B cell (primary cell): Measurements from ENCODE around the gene SF1. TPM values are rescaled to one million over a fixed set of nuclear protein-coding genes. Genes with fewer than 3 reads are reported as not detected.

Experiments used
- ATAC-seq: fragments of 200-7000 bp; cut with Tn5 transposase; one replicate; pipeline ENCODE4 v1.10.0; 2021; ENCODE audit warnings: low read depth, mild to moderate bottlenecking, moderate number of reproducible peaks, moderate library complexity
- CTCF ChIA-PET: fragments of 350-600 bp; sonication (Branson Sonifier 250); formaldehyde crosslinking; loops from one replicate; lab custom pipeline; 2021; ENCODE audit warnings: antibody characterized with exemption, inconsistent platforms; lab: Charles Lee
- POLR2A ChIA-PET: fragments of 350-600 bp; sonication (Branson Sonifier 250); formaldehyde crosslinking; loops from one replicate; lab custom pipeline; 2021; ENCODE audit warnings: antibody characterized with exemption; lab: Charles Lee
- DNase-seq: peaks from one replicate; pipeline ENCODE4 v3.0.0; 2013
- H2AFZ ChIP-seq: 2 replicates; pipeline ENCODE4 v1.6.1; 2012; ENCODE audit warnings: mild to moderate bottlenecking, low read depth, low read length; ENCODE audit not compliant: insufficient read depth, poor library complexity, severe bottlenecking
- H3K27ac ChIP-seq, 2 donors: 1 replicate in 1 of 2; 2 replicates in 1 of 2; pipeline ENCODE4 v1.5.1; 2012 to 2013; ENCODE audit warnings: low read length in 2 of 2, mild to moderate bottlenecking in 2 of 2, moderate library complexity in 1 of 2
- H3K27me3 ChIP-seq, 4 experiments: fragments of 200-600 bp in 1 of 4; sonication (generic) in 1 of 4; replicated peaks in 1 of 4; 1 replicate in 2 of 4; 2 replicates in 2 of 4; pipeline versions ENCODE4 v1.6.1 to v1.7.0; 2013 to 2016; ENCODE audit warnings: low read length in 3 of 4, mild to moderate bottlenecking in 2 of 4, mixed read lengths in 1 of 4, moderate library complexity in 1 of 4; ENCODE audit not compliant: insufficient read depth in 4 of 4, control insufficient read depth in 3 of 4; ENCODE audit errors: control extremely low read depth in 1 of 4
- H3K36me3 ChIP-seq, 2 experiments: replicated peaks in 1 of 2; 1 replicate in 1 of 2; 2 replicates in 1 of 2; pipeline versions ENCODE4 v1.6.1 to v1.7.1; 2013; ENCODE audit warnings: low read length in 1 of 2; ENCODE audit not compliant: insufficient read depth in 2 of 2, control insufficient read depth in 1 of 2; ENCODE audit errors: control extremely low read depth in 1 of 2, extremely low read depth in 1 of 2
- H3K4me1 ChIP-seq, 2 donors: fragments of 200-600 bp in 1 of 2; sonication (generic) in 1 of 2; 1 replicate in 1 of 2; 2 replicates in 1 of 2; pipeline versions ENCODE4 v1.5.1 to v1.6.1; 2013 to 2017; ENCODE audit warnings: low read length in 2 of 2; ENCODE audit not compliant: control insufficient read depth in 2 of 2, insufficient read depth in 2 of 2
- H3K4me2 ChIP-seq: replicated peaks from 2 replicates; pipeline ENCODE3; 2012; ENCODE audit warnings: mild to moderate bottlenecking, low read depth, low read length; ENCODE audit not compliant: poor library complexity, severe bottlenecking
- H3K4me3 ChIP-seq, 5 experiments: fragments of 200-600 bp in 1 of 5; sonication (generic) in 1 of 5; 1 replicate in 3 of 5; 2 replicates in 2 of 5; pipeline versions ENCODE4 v1.5.1 to v1.7.0; 2011 to 2016; ENCODE audit warnings: low read length in 4 of 5, mild to moderate bottlenecking in 4 of 5, low read depth in 2 of 5, control low read depth in 1 of 5, moderate library complexity in 1 of 5; ENCODE audit not compliant: insufficient read depth in 1 of 5; ENCODE audit errors: control extremely low read depth in 1 of 5, extremely low read depth in 1 of 5
- H3K79me2 ChIP-seq: fragments of 200-600 bp; sonication (generic); one replicate; pipeline ENCODE4 v1.6.0; 2016; ENCODE audit warnings: low read length; ENCODE audit not compliant: control insufficient read depth, insufficient read depth
- H3K9ac ChIP-seq: fragments of 200-600 bp; sonication (generic); 2 replicates; pipeline ENCODE4 v1.6.1; 2017; ENCODE audit warnings: mild to moderate bottlenecking, low read length, moderate library complexity
- H3K9me3 ChIP-seq, 3 donors: one replicate each; pipeline versions ENCODE4 v1.6.1 to v1.7.1; 2013; ENCODE audit warnings: low read length in 2 of 3; ENCODE audit not compliant: control insufficient read depth in 2 of 3, insufficient read depth in 1 of 3; ENCODE audit errors: control extremely low read depth in 1 of 3
- H4K20me1 ChIP-seq: 2 replicates; pipeline ENCODE4 v1.6.0; 2012; ENCODE audit warnings: mild to moderate bottlenecking, low read length; ENCODE audit not compliant: insufficient read depth, control insufficient read depth, poor library complexity, severe bottlenecking
- H3K27ac Mint-ChIP-seq: one replicate; pipeline ENCODE4 v1.8.0; 2021; ENCODE audit warnings: mixed read lengths
- H3K27me3 Mint-ChIP-seq: one replicate; pipeline ENCODE4 v1.8.0; 2021; ENCODE audit warnings: mixed read lengths
- H3K4me1 Mint-ChIP-seq: one replicate; pipeline ENCODE4 v1.8.0; 2021; ENCODE audit warnings: mixed read lengths
- H3K4me3 Mint-ChIP-seq: one replicate; pipeline ENCODE4 v1.8.0; 2021; ENCODE audit warnings: mixed read lengths
- H3K9me3 Mint-ChIP-seq: one replicate; pipeline ENCODE4 v1.8.0; 2022; ENCODE audit warnings: mixed read lengths; ENCODE audit not compliant: insufficient read depth
- EZH2 ChIP-seq: IDR thresholded peaks from 2 replicates; pipeline ENCODE4 v1.6.1; 2012; ENCODE audit warnings: borderline replicate concordance, low read depth, mild to moderate bottlenecking, moderate library complexity, low read length; ENCODE audit not compliant: insufficient read depth, poor library complexity, severe bottlenecking
- WGBS: methylation state at CpG from one replicate; pipeline ENCODE4 v1.1.5; 2013; ENCODE audit warnings: missing lambda C conversion rate; ENCODE audit not compliant: insufficient coverage; 5-methylcytosine and 5-hydroxymethylcytosine counted together
- intact Hi-C: fragments of 100-400 bp; cut with micrococcal nuclease; formaldehyde crosslinking; loops from one replicate; pipeline ENCODE4 v1.10.0; 2022
- polyA plus RNA-seq: library from polyadenylated mRNA; depleted of rRNA; stranded (reverse); fragments of >200 nt; gene quantifications from 2 replicates; pipeline ENCODE4 v1.2.3, GENCODE V29; 2012
- total RNA-seq, 2 donors: library from RNA; stranded (reverse); fragments of 120-200 nt in 1 of 2; gene quantifications; 1 replicate in 1 of 2; 2 replicates in 1 of 2; pipeline versions ENCODE4 v1.2.3 to v1.2.4, GENCODE V29; 2013 to 2022
- TF ChIP-seq, protein P1 (sequence below): fragments of 200-600 bp; IDR thresholded peaks from one replicate; pipeline ENCODE4 v1.8.0; 2022; ENCODE audit warnings: antibody characterized with exemption, mild to moderate bottlenecking

SF1 gene
- total and polyA plus RNA-seq, 2 donors (not counting 1 experiment from before 2014, with no cell fraction given), result 369 to 931 TPM

DNA sequence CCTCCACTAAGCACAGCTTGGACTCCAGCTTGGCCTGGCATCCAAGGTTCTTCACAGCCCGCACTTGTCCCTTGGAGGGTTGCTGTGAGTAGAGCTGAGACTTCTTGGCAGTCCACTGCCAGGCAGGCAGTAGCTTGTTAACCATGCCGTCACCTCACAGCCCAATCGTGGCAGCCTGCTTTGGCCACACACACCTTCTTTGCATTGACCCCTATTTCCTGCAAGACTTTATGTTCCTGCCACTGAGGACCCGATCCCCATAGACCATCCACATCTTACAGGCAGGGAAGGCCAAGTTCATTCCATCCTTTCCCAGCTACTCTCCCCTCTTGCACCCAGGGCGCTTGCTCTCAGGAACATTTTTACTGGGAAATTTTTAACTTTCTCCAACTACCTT, 16.1 kb downstream of the SF1 start:
- Histone ChIP-seq H3K4me1 (peaks cover 63 to 90% of the 10 kb centered on the region in 2 donors), H3K4me2 (peak overlapping the region; percentile 66), H3K79me2 (peaks cover 52% of the 10 kb centered on the region), H3K4me3 (peak overlapping the region in 2 of 5 experiments; percentile 8), H2AFZ (no peak overlapping the region), H4K20me1 (peaks cover 29% of the 10 kb centered on the region), H3K36me3 (peaks cover 3 to 57% of the 10 kb centered on the region in 2 experiments), H3K27me3 (no peaks in the 10 kb centered on the region), H3K9me3 (no peaks in the 10 kb centered on the region), H3K27ac (peak overlapping the region; percentile 60 to 85), H3K9ac (peak overlapping the region; percentile 5)
- TF ChIP-seq, protein P1, sequence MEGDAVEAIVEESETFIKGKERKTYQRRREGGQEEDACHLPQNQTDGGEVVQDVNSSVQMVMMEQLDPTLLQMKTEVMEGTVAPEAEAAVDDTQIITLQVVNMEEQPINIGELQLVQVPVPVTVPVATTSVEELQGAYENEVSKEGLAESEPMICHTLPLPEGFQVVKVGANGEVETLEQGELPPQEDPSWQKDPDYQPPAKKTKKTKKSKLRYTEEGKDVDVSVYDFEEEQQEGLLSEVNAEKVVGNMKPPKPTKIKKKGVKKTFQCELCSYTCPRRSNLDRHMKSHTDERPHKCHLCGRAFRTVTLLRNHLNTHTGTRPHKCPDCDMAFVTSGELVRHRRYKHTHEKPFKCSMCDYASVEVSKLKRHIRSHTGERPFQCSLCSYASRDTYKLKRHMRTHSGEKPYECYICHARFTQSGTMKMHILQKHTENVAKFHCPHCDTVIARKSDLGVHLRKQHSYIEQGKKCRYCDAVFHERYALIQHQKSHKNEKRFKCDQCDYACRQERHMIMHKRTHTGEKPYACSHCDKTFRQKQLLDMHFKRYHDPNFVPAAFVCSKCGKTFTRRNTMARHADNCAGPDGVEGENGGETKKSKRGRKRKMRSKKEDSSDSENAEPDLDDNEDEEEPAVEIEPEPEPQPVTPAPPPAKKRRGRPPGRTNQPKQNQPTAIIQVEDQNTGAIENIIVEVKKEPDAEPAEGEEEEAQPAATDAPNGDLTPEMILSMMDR, result no peak
- no peak for TF ChIP-seq EZH2
- no peaks in the 10 kb centered on the region for H3K27me3 Mint-ChIP-seq
- peak; percentile 54 for DNase-seq
- H3K4me1 Mint-ChIP-seq, result peaks cover 76% of the 10 kb centered on the region
- H3K27ac Mint-ChIP-seq, result peak overlapping the region; percentile 88
- peak overlapping the region; percentile 53 for H3K4me3 Mint-ChIP-seq
- ATAC-seq, result peak; percentile 12
- 47% methylated on average over 4 of the region's 5 CpGs for WGBS
- H3K9me3 Mint-ChIP-seq, result no peaks in the 10 kb centered on the region
- ChIA-PET POLR2A (interaction anchor here (1.2 to 8.8 kb wide), 5 partner anchors 9 to 16 kb away, joined by 4 to 175 read pairs (median 17); partner anchors contain the start of genes RASGRP2 and SF1), CTCF (interaction anchor here (0.6 to 12.2 kb wide), 5 partner anchors 10 to 33 kb away, joined by 6 to 280 read pairs (median 19); partner anchors contain the start of genes RASGRP2 and SF1)
- intact Hi-C loops, result loop anchor here (2.0 kb wide), 1 partner anchor 15 kb away; no protein-coding TSS in a partner anchor

DNA sequence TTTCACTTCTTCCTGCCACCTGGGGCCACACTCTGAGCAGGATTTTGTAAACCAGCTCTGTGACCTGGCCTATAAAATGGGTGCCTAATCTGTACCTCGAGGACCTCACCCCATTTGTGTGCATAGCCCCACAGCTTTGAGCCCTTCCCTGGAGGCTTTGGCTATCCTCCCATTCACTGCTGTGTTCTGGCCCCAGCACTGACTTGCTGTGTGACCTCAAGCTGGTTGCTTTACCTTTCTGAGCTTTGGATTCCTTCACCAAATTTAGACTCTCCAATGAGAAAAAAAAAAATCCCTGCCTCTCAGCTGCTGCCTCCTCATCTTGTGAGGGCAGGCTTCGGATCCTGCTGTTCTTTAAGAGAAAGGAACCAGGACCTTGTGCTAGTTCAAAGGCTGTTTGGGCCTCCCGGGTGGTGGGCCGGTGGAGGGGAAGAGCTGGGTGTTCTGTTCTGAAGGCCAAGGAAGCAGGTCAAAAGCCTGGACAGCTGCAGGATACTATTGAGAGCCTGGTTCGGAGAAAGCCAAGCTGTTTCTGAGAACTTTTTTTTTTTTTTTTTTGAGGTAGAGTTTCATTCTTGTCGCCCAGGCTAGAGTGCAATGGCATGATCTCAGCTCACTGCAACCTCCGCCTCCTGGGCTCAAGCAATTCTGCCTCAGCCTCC, 17.5 kb downstream of the SF1 start:
- H4K20me1 ChIP-seq, result peaks cover 18% of the 10 kb centered on the region
- Mint-ChIP-seq H3K9me3 (no peaks in the 10 kb centered on the region), H3K4me1 (peaks cover 68% of the 10 kb centered on the region), H3K4me3 (peak overlapping the region; percentile 39), H3K27ac (peak overlapping the region; percentile 91), H3K27me3 (no peaks in the 10 kb centered on the region)
- H3K36me3 ChIP-seq, result peaks cover 0 to 45% of the 10 kb centered on the region in 2 experiments
- H2AFZ ChIP-seq, result no peak overlapping the region
- ATAC-seq, result no peak
- peaks cover 59 to 78% of the 10 kb centered on the region in 2 donors for H3K4me1 ChIP-seq
- H3K4me3 ChIP-seq, result no peak overlapping the region
- intact Hi-C loops, result no loop called here
- H3K9ac ChIP-seq, result no peak overlapping the region
- ChIA-PET CTCF (interaction anchor here (0.7 to 1.4 kb wide), 9 partner anchors 9 to 429 kb away, joined by 3 to 7 read pairs (median 5); no protein-coding TSS in a partner anchor), POLR2A (interaction anchor here (0.6 to 8.8 kb wide), 7 partner anchors 8 to 1236 kb away, joined by 4 to 175 read pairs (median 7); partner anchors contain the start of gene RASGRP2)
- peaks cover 56% of the 10 kb centered on the region for H3K79me2 ChIP-seq
- H3K9me3 ChIP-seq, result no peaks in the 10 kb centered on the region
- peak overlapping the region; percentile 22 for H3K4me2 ChIP-seq
- TF ChIP-seq, protein P1, result no peak
- no peak for TF ChIP-seq EZH2
- 88% methylated on average over 4 of the region's 7 CpGs for WGBS
- no peak for DNase-seq
- no peaks in the 10 kb centered on the region for H3K27me3 ChIP-seq
- H3K27ac ChIP-seq, result peak overlapping the region; percentile 49 to 53
